Stimulated activated memory B cell treated with anti-CD40 and anti-IgM and Interleukin-4, amounts not matched to agents 10 μg/mL and 1 μg/mL and 100 μg/mL, for 72 hours (primary cell): Measurements from ENCODE around the gene SAMD13.

Experiments used
- ATAC-seq: fragments of 150-1000 bp; cut with Tn5 transposase; 2 replicates; pipeline ENCODE4 v1.10.0; 2021
- H3K27ac Mint-ChIP-seq: one replicate; pipeline ENCODE4 v1.8.0; 2022; ENCODE audit warnings: mild to moderate bottlenecking, mixed read lengths
- H3K27me3 Mint-ChIP-seq: one replicate; pipeline ENCODE4 v1.8.0; 2022; ENCODE audit warnings: mixed read lengths
- H3K36me3 Mint-ChIP-seq: one replicate; pipeline ENCODE4 v1.8.0; 2022; ENCODE audit warnings: mixed read lengths
- H3K4me1 Mint-ChIP-seq: one replicate; pipeline ENCODE4 v1.8.0; 2022; ENCODE audit warnings: mixed read lengths
- H3K4me3 Mint-ChIP-seq: one replicate; pipeline ENCODE4 v1.8.0; 2022; ENCODE audit warnings: mild to moderate bottlenecking, moderate library complexity, mixed read lengths
- H3K9me3 Mint-ChIP-seq: one replicate; pipeline ENCODE4 v1.8.0; 2022; ENCODE audit warnings: mixed read lengths

SAMD13 gene

GRCh38 chr1:84301004-84301784 lies at the start of gene SAMD13:
TSS of gene SAMD13 (plus strand) at chr1:84301708. CDS start at chr1:84303235, 1,527 bp downstream.
- Mint-ChIP-seq H3K9me3 (no peaks in the 10 kb centered on the region), H3K4me3 (peak within 1 kb of the TSS; percentile 64), H3K27ac (peak within 1 kb of the TSS; percentile 13), H3K27me3 (no peaks in the 10 kb centered on the region), H3K36me3 (peaks cover 2% of the 10 kb centered on the region), H3K4me1 (peaks cover 24% of the 10 kb centered on the region)
- ATAC-seq, result no peak

- no peaks in the 10 kb centered on the region for H3K4me1 Mint-ChIP-seq
- no peak for ATAC-seq
- peaks cover 10% of the 10 kb centered on the region for H3K36me3 Mint-ChIP-seq
- H3K4me3 Mint-ChIP-seq, result no peak overlapping the region
- no peaks in the 10 kb centered on the region for H3K27me3 Mint-ChIP-seq
- no peak overlapping the region for H3K27ac Mint-ChIP-seq
- peaks cover 7% of the 10 kb centered on the region for H3K9me3 Mint-ChIP-seq
Observed at GRCh38 chr1:84253036-84253435, 48.5 kb upstream of the SAMD13 start.

DNA sequence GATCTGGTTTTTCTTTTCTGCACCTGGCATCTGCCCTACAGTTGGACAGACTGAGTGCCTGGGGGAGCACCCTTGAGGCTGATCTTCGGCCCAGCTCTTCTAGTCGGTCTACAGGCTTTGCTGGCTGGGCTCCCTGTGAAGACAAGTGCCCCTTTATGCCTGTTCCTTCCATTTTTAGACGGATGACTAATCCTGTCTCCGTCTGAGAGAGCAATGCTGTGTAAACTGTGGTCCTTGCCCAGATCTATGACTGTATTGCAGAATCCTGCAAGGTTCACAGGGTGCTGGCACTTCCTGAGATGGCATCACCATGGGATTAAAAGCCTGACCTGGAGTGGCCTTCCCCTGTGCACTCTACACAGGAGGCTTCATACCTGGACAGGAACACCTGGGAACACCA lies 47.6 kb upstream of the SAMD13 start:
- Mint-ChIP-seq H3K27ac (no peak overlapping the region), H3K4me1 (no peaks in the 10 kb centered on the region), H3K36me3 (peaks cover 10% of the 10 kb centered on the region), H3K9me3 (peaks cover 7% of the 10 kb centered on the region), H3K27me3 (no peaks in the 10 kb centered on the region), H3K4me3 (no peak overlapping the region)
- ATAC-seq, result no peak

- no peak overlapping the region for H3K27ac Mint-ChIP-seq
- H3K36me3 Mint-ChIP-seq, result peaks cover 10% of the 10 kb centered on the region
- H3K4me3 Mint-ChIP-seq, result no peak overlapping the region
- no peak for ATAC-seq
- H3K27me3 Mint-ChIP-seq, result no peaks in the 10 kb centered on the region
- H3K9me3 Mint-ChIP-seq, result peaks cover 7% of the 10 kb centered on the region
- H3K4me1 Mint-ChIP-seq, result no peaks in the 10 kb centered on the region
Observed at GRCh38 chr1:84254703-84255238, 46.7 kb upstream of the SAMD13 start.

- Mint-ChIP-seq H3K27me3 (no peaks in the 10 kb centered on the region), H3K36me3 (peaks cover 10% of the 10 kb centered on the region), H3K4me1 (no peaks in the 10 kb centered on the region), H3K27ac (no peak overlapping the region), H3K4me3 (no peak overlapping the region), H3K9me3 (peaks cover 3% of the 10 kb centered on the region)
- ATAC-seq, result no peak
Observed at GRCh38 chr1:84255582-84255981, 45.9 kb upstream of the SAMD13 start.

- H3K27ac Mint-ChIP-seq, result no peak overlapping the region
Observed at GRCh38 chr1:84257617-84258016, 43.9 kb upstream of the SAMD13 start.

DNA sequence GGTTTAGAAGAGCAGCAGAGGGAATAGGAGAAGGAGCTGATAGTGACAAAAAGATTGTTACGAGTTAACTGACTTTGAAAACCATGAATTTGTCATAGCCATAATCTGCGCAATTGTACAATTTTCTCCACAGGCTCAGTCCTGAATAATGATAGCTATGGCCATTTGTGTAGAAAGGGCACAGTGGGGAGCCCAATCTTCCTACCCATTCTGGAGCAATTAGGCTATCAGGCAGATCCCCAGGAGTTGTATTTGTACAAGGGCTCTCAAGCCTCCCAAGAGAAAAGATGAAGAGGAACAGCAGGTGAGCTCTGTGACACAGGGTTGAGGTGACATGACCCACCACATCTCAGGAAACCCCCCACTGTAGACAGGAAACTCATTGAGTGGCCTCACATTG lies 42.1 kb upstream of the SAMD13 start:
- H3K27me3 Mint-ChIP-seq, result no peaks in the 10 kb centered on the region
- H3K4me1 Mint-ChIP-seq, result no peaks in the 10 kb centered on the region
- no peaks in the 10 kb centered on the region for H3K9me3 Mint-ChIP-seq
- H3K27ac Mint-ChIP-seq, result no peak overlapping the region
- no peaks in the 10 kb centered on the region for H3K36me3 Mint-ChIP-seq
- H3K4me3 Mint-ChIP-seq, result no peak overlapping the region
- ATAC-seq, result no peak

More at GRCh38 chr1:84257617-84258016, 43.9 kb upstream of the SAMD13 start:
- no peak for ATAC-seq
- H3K36me3 Mint-ChIP-seq, result no peaks in the 10 kb centered on the region
- H3K4me1 Mint-ChIP-seq, result no peaks in the 10 kb centered on the region
- no peaks in the 10 kb centered on the region for H3K27me3 Mint-ChIP-seq
- H3K9me3 Mint-ChIP-seq, result no peaks in the 10 kb centered on the region
- no peak overlapping the region for H3K4me3 Mint-ChIP-seq

GRCh38 chr1:84259989-84260388 lies 41.5 kb upstream of the SAMD13 start:
- Mint-ChIP-seq H3K4me1 (no peaks in the 10 kb centered on the region), H3K27ac (no peak overlapping the region), H3K4me3 (no peak overlapping the region), H3K36me3 (no peaks in the 10 kb centered on the region), H3K27me3 (no peaks in the 10 kb centered on the region), H3K9me3 (no peaks in the 10 kb centered on the region)
- ATAC-seq, result no peak

GRCh38 chr1:84260852-84261518 lies 40.5 kb upstream of the SAMD13 start:
- Mint-ChIP-seq H3K27me3 (no peaks in the 10 kb centered on the region), H3K4me3 (no peak overlapping the region), H3K9me3 (no peaks in the 10 kb centered on the region), H3K36me3 (no peaks in the 10 kb centered on the region), H3K27ac (no peak overlapping the region), H3K4me1 (no peaks in the 10 kb centered on the region)
- no peak for ATAC-seq

- H3K36me3 Mint-ChIP-seq, result no peaks in the 10 kb centered on the region
- no peaks in the 10 kb centered on the region for H3K9me3 Mint-ChIP-seq
- ATAC-seq, result no peak
- no peak overlapping the region for H3K4me3 Mint-ChIP-seq
- H3K27ac Mint-ChIP-seq, result no peak overlapping the region
- H3K4me1 Mint-ChIP-seq, result no peaks in the 10 kb centered on the region
- no peaks in the 10 kb centered on the region for H3K27me3 Mint-ChIP-seq
Observed at GRCh38 chr1:84264961-84265360, 36.5 kb upstream of the SAMD13 start.

DNA sequence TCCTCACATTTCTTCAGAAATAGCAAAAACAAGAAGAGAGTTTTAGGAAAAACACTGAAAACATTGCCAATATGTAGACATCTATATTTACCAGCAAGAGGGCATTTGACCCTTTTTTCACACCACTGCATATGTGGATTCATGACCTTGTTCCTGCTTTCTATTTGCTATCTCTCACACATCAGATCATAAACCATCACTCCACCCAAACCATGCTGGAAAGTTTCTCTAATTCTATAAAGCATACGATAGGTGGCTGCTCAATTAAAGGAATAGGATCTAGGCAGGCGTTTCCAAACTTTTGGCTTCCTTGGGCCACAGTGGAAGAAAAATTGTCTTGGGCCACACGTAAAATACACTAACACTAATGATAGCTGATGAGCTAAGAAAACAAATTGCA lies 35.6 kb upstream of the SAMD13 start:
- Mint-ChIP-seq H3K27me3 (no peaks in the 10 kb centered on the region), H3K27ac (no peak overlapping the region), H3K4me1 (peaks cover 3% of the 10 kb centered on the region), H3K4me3 (no peak overlapping the region), H3K36me3 (no peaks in the 10 kb centered on the region), H3K9me3 (no peaks in the 10 kb centered on the region)
- ATAC-seq, result no peak

- Mint-ChIP-seq H3K4me1 (peaks cover 12% of the 10 kb centered on the region), H3K27ac (no peak overlapping the region), H3K36me3 (no peaks in the 10 kb centered on the region), H3K9me3 (no peaks in the 10 kb centered on the region), H3K27me3 (no peaks in the 10 kb centered on the region), H3K4me3 (no peak overlapping the region)
- no peak for ATAC-seq
Observed at GRCh38 chr1:84266748-84267147, 34.8 kb upstream of the SAMD13 start.

DNA sequence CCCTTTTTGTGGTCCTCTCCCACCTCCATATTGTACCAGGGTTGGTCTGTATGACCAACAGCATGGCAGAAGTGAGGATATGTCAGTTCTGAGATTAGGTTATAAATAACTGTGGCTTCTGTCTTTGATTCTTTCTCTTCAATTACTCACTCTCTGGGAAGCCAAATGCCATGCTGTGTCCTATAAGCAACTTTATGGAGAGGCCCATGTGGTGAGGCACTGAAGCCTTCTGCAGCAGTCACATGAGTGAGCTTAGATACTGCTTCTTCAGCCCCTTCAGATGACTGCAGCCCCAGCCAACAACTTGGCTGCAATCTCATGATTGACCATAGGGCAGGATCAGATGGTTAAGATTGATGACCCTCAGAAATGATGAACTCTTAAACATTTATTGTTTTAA lies 34.0 kb upstream of the SAMD13 start:
- peaks cover 18% of the 10 kb centered on the region for H3K4me1 Mint-ChIP-seq
- H3K9me3 Mint-ChIP-seq, result no peaks in the 10 kb centered on the region
- H3K27ac Mint-ChIP-seq, result no peak overlapping the region
- ATAC-seq, result no peak
- H3K27me3 Mint-ChIP-seq, result no peaks in the 10 kb centered on the region
- H3K36me3 Mint-ChIP-seq, result no peaks in the 10 kb centered on the region
- no peak overlapping the region for H3K4me3 Mint-ChIP-seq

- peaks cover 26% of the 10 kb centered on the region for H3K4me1 Mint-ChIP-seq
- no peak overlapping the region for H3K4me3 Mint-ChIP-seq
- no peaks in the 10 kb centered on the region for H3K36me3 Mint-ChIP-seq
- H3K27ac Mint-ChIP-seq, result no peak overlapping the region
- no peak for ATAC-seq
- no peaks in the 10 kb centered on the region for H3K9me3 Mint-ChIP-seq
- H3K27me3 Mint-ChIP-seq, result no peaks in the 10 kb centered on the region
Observed at GRCh38 chr1:84268346-84268745, 33.2 kb upstream of the SAMD13 start.

GRCh38 chr1:84269306-84269705 lies 32.2 kb upstream of the SAMD13 start:
- peaks cover 35% of the 10 kb centered on the region for H3K4me1 Mint-ChIP-seq
- H3K36me3 Mint-ChIP-seq, result no peaks in the 10 kb centered on the region
- no peaks in the 10 kb centered on the region for H3K27me3 Mint-ChIP-seq
- no peak for ATAC-seq
- H3K27ac Mint-ChIP-seq, result peak overlapping the region; percentile 25
- no peaks in the 10 kb centered on the region for H3K9me3 Mint-ChIP-seq
- H3K4me3 Mint-ChIP-seq, result no peak overlapping the region
